BJ (cell line): ENCODE data around the gene HIVEP3. TPM values are rescaled to one million over a fixed set of nuclear protein-coding genes. Genes with fewer than 3 reads are reported as not detected.

Experiments
- CTCF ChIA-PET: fragments of 350-600 bp; formaldehyde crosslinking; extraction: SDS; loops from one replicate; lab custom pipeline; 2021; ENCODE audit warnings: antibody characterized with exemption, inconsistent platforms; lab: Yijun Ruan, JAX
- POLR2A ChIA-PET: fragments of 300-600 bp; sonication (Branson Sonifier 250); formaldehyde crosslinking; extraction: SDS; loops from one replicate; lab custom pipeline; 2021; ENCODE audit warnings: antibody characterized with exemption; lab: Charles Lee
- DNase-seq: peaks from one replicate; pipeline ENCODE4 v3.0.0-alpha.2; 2011; ENCODE audit warnings: low read depth
- H3K27me3 ChIP-seq: 2 replicates; pipeline ENCODE4 v1.6.0; 2011; ENCODE audit warnings: low read length; ENCODE audit not compliant: control insufficient read depth, insufficient read depth
- H3K36me3 ChIP-seq: 2 replicates; pipeline ENCODE4 v1.5.1; 2011; ENCODE audit warnings: low read length; ENCODE audit not compliant: control insufficient read depth, insufficient read depth
- H3K4me3 ChIP-seq: 2 replicates; pipeline ENCODE4 v1.5.1; 2011; ENCODE audit warnings: low read depth, mild to moderate bottlenecking, control low read depth, low read length
- CTCF ChIP-seq: IDR thresholded peaks from 2 replicates; pipeline ENCODE4 v1.5.1; 2011; ENCODE audit warnings: low read depth, mild to moderate bottlenecking, control low read depth, inconsistent platforms, low read length, moderate library complexity; ENCODE audit not compliant: insufficient read depth
- polyA plus RNA-seq: library from polyadenylated mRNA; depleted of rRNA; stranded (reverse); fragments of >200 nt; gene quantifications from 2 replicates; pipeline ENCODE4 v1.2.3, GENCODE V29; 2011

The HIVEP3 gene
- polyA plus RNA-seq, 1 experiment: 4.0 TPM

GRCh38 chr1:41880261-41880660 is 38.5 kb downstream of the HIVEP3 start:
- ChIA-PET CTCF (no interaction called here), POLR2A (no interaction called here)
- Histone ChIP-seq H3K4me3 (no peak overlapping the region), H3K36me3 (no peaks in the 10 kb centered on the region), H3K27me3 (no peaks in the 10 kb centered on the region)
- no peak for TF ChIP-seq CTCF
- no peak for DNase-seq

- no peak for TF ChIP-seq CTCF
- Histone ChIP-seq H3K27me3 (no peaks in the 10 kb centered on the region), H3K36me3 (no peaks in the 10 kb centered on the region), H3K4me3 (no peak overlapping the region)
- CTCF ChIA-PET: no interaction called here
- DNase-seq: no peak
- POLR2A ChIA-PET: no interaction called here
Observed at GRCh38 chr1:41879617-41880016, 39.1 kb downstream of the HIVEP3 start.

GRCh38 chr1:41878911-41879310 is 39.8 kb downstream of the HIVEP3 start:
- CTCF ChIA-PET: no interaction called here
- POLR2A ChIA-PET: no interaction called here
- DNase-seq: no peak
- Histone ChIP-seq H3K36me3 (no peaks in the 10 kb centered on the region), H3K27me3 (no peaks in the 10 kb centered on the region), H3K4me3 (no peak overlapping the region)
- TF ChIP-seq CTCF: no peak

GRCh38 chr1:41878495-41878894 is 40.2 kb downstream of the HIVEP3 start:
- CTCF ChIA-PET: no interaction called here
- DNase-seq: no peak
- H3K4me3 ChIP-seq: no peak overlapping the region
- no peaks in the 10 kb centered on the region for H3K36me3 ChIP-seq
- POLR2A ChIA-PET: interaction anchor here (0.7 kb wide), 1 partner anchor 12 kb away, joined by 6 read pairs; no protein-coding TSS in a partner anchor
- TF ChIP-seq CTCF: no peak
- H3K27me3 ChIP-seq: no peaks in the 10 kb centered on the region

GRCh38 chr1:41876576-41877445 is 41.9 kb downstream of the HIVEP3 start:
- TF ChIP-seq CTCF: no peak
- no peak for DNase-seq
- ChIA-PET POLR2A (no interaction called here), CTCF (no interaction called here)
- Histone ChIP-seq H3K27me3 (no peaks in the 10 kb centered on the region), H3K4me3 (no peak overlapping the region), H3K36me3 (no peaks in the 10 kb centered on the region)
